ENCODE results near the gene ALPK3.

ALPK3 gene

DNA sequence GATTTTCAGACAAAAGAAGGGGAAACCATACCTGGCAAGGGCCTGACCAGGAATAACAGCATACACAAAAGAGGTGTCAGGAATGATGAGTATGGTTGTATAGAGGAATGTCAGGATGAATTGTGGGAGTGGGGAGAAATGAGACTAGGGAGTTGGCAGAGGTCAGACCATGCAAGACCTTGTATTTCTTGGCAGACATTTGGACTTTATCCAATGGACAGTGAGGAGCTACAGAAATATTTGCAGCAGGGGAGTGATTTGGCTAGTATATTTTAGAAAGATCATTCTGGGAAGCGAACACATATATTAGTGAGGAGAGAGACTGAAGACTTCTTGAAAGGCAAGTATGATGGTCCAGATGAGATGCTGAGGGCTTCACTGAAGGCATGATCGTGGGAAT, 25.4 kb upstream of the ALPK3 start:
- no peak overlapping the region for H3K4me3 Mint-ChIP-seq
- peaks cover 12% of the 10 kb centered on the region for H3K4me1 Mint-ChIP-seq (ENCODE audit: low read depth)
- H3K27ac Mint-ChIP-seq = no peak overlapping the region
- peaks cover 30% of the 10 kb centered on the region for H3K36me3 Mint-ChIP-seq (ENCODE audit: low read depth)
- no peaks in the 10 kb centered on the region for H3K9me3 Mint-ChIP-seq
- H3K27me3 Mint-ChIP-seq (ENCODE audit: low read depth) = no peaks in the 10 kb centered on the region

- Mint-ChIP-seq H3K4me1 (ENCODE audit: low read depth) (peaks cover 5% of the 10 kb centered on the region), H3K4me3 (no peak overlapping the region), H3K27ac (no peak overlapping the region), H3K27me3 (ENCODE audit: low read depth) (no peaks in the 10 kb centered on the region), H3K36me3 (ENCODE audit: low read depth) (peaks cover 30% of the 10 kb centered on the region), H3K9me3 (no peaks in the 10 kb centered on the region)
These were observed 23.6 kb upstream of the ALPK3 start for GRCh38 chr15:84793431-84794161.

DNA sequence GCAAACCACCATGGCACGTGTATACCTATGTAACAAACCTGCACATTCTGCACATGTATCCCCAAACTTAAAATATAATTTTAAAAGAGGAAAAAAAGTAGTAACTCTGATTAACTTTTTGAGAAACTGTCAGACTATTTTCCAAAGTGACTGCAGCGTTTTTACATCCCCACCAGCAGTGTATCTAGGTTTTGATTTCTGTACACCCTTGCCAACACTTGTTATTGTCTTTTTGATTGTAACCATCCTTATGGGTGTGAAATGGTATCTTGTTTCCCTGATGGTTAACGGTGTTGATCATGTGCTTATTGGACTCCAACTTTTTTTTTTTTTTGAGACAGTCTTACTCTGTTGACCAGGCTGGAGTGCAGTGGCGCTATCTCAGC, 23.0 kb upstream of the ALPK3 start:
- Mint-ChIP-seq H3K36me3 (ENCODE audit: low read depth) (peaks cover 28% of the 10 kb centered on the region), H3K9me3 (no peaks in the 10 kb centered on the region), H3K27ac (no peak overlapping the region), H3K4me3 (no peak overlapping the region), H3K4me1 (ENCODE audit: low read depth) (peaks cover 4% of the 10 kb centered on the region), H3K27me3 (ENCODE audit: low read depth) (no peaks in the 10 kb centered on the region)

- no peaks in the 10 kb centered on the region for H3K9me3 Mint-ChIP-seq
- no peaks in the 10 kb centered on the region for H3K27me3 Mint-ChIP-seq (ENCODE audit: low read depth)
- H3K36me3 Mint-ChIP-seq (ENCODE audit: low read depth) = peaks cover 34% of the 10 kb centered on the region
These were observed 22.0 kb upstream of the ALPK3 start for GRCh38 chr15:84795186-84795585.

DNA sequence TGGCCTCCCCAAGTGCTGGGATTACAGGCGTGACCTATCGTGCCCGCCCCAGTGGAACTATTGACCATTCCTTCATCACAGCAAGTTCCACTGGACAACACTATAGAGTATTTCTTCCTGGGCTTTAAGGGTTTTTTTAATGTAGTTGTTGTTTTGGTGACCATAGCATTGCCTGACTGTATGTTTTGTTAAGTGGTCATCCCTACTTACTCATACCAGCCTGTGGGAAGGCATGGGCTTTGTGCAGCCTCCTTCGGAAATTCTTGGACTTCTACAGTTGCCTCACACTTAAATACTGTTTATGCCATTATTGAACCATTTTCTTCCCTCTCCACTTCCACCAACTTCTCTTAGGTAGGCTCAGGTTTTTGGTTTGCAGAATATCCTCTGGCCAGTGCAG, 19.9 kb upstream of the ALPK3 start:
- no peaks in the 10 kb centered on the region for H3K9me3 Mint-ChIP-seq
- no peak overlapping the region for H3K27ac Mint-ChIP-seq
- H3K27me3 Mint-ChIP-seq (ENCODE audit: low read depth) = no peaks in the 10 kb centered on the region
- H3K4me3 Mint-ChIP-seq = no peak overlapping the region
- H3K4me1 Mint-ChIP-seq (ENCODE audit: low read depth) = no peaks in the 10 kb centered on the region
- peaks cover 27% of the 10 kb centered on the region for H3K36me3 Mint-ChIP-seq (ENCODE audit: low read depth)

More at GRCh38 chr15:84795186-84795585, 22.0 kb upstream of the ALPK3 start:
- Mint-ChIP-seq H3K4me3 (no peak overlapping the region), H3K27ac (no peak overlapping the region), H3K4me1 (ENCODE audit: low read depth) (peaks cover 4% of the 10 kb centered on the region)

DNA sequence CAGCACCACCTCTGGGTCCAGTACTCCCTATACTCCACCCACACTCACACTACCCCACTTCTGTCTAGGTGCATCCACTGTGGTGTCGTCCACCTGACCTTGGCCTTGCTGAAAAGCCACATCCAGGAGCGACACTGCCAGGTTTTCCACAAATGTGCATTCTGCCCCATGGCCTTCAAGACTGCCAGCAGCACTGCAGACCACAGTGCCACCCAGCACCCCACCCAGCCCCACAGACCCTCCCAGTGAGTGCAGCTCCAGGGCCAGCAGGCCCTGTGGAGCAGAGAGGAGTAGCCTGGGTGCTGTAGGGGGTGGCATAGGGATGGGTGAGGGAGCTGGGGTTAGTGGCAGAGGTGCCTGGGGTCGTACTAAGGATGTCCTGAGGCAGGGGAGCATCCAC, 19.4 kb upstream of the ALPK3 start:
- Mint-ChIP-seq H3K4me1 (ENCODE audit: low read depth) (peaks cover under 1% of the 10 kb centered on the region), H3K9me3 (no peaks in the 10 kb centered on the region), H3K4me3 (no peak overlapping the region), H3K36me3 (ENCODE audit: low read depth) (peaks cover 26% of the 10 kb centered on the region), H3K27me3 (ENCODE audit: low read depth) (no peaks in the 10 kb centered on the region), H3K27ac (no peak overlapping the region)

DNA sequence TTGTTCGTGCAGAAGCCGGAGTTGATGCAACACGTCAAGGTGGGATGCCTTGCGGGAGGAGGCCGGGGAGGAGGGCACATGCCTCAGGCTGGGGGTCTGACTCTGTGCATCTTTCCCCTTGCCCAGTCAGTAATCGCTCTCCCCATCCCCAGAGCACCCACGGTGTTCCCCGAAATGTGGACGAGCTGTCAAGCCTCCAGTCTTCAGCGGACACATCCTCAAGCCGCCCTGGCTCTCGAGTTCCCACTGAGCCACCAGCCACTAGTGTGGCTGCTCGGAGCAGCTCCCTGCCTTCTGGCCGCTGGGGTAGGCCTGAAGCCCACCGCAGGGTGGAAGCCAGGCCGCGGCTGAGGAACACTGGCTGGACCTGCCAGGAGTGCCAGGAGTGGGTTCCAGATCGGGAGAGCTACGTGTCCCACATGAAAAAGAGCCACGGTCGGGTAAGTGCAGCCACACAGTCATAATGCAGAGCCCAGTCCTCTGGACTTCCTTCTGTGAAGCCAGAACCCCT, 18.7 kb upstream of the ALPK3 start:
- Mint-ChIP-seq H3K27me3 (ENCODE audit: low read depth) (no peaks in the 10 kb centered on the region), H3K4me3 (no peak overlapping the region), H3K27ac (no peak overlapping the region), H3K36me3 (ENCODE audit: low read depth) (peaks cover 26% of the 10 kb centered on the region), H3K9me3 (no peaks in the 10 kb centered on the region), H3K4me1 (ENCODE audit: low read depth) (peaks cover 1% of the 10 kb centered on the region)

DNA sequence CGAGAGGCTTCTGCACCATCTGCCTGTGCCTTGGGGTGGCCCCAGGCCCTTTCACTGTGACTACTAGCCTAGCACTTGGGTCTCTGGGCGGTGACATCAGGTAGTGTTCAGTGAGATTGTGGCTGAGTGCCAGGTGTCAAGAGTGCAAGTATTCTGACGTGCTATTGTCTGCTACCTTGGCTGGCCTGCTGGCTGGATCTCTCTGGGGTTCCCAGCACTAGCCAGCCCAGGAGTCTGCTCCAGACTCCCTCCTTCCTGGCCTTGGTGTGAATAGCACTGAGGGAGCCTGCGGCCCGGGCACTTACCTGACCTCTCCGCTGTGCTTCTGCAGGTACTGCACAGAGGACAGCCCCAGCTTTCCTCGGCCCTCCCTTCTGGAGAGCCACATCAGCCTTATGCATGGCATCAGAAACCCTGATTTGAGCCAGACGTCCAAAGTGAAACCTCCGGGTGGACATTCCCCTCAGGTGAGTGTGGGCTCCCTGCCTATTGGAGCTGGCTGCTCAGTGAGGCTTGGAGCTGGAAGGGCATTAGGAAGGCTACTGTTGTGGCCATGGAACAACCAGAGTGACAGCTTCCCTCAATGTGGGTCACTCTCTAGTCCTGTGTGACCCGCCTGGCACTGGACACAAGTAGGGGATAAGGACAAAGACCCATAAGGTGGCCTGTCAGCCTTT, 17.5 kb upstream of the ALPK3 start:
- H3K4me3 Mint-ChIP-seq = no peak overlapping the region
- H3K27ac Mint-ChIP-seq = no peak overlapping the region
- H3K36me3 Mint-ChIP-seq (ENCODE audit: low read depth) = peaks cover 24% of the 10 kb centered on the region
- peaks cover 1% of the 10 kb centered on the region for H3K4me1 Mint-ChIP-seq (ENCODE audit: low read depth)
- no peaks in the 10 kb centered on the region for H3K9me3 Mint-ChIP-seq
- no peaks in the 10 kb centered on the region for H3K27me3 Mint-ChIP-seq (ENCODE audit: low read depth)

DNA sequence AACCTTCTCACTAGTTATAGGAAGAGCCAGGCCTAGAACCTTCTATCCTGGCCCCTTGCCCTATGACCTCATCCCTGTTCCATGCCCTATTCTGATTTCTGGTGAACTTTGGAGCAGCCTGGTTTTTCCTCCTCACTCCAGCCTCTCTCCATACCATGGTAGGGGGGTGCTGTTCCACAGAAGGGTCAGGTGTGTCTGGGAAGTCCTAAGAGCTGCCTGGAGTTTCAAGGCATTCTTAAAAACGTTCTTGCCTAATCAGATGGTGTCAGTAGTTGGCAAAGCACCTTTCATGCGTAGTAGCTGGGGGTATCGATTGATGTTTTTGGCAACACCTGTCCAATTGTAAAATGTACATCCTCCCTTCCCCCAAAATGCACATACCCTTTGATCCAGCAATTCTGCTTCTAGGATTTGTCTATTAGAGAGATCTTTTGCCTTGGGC, 16.8 kb upstream of the ALPK3 start:
- H3K27me3 Mint-ChIP-seq (ENCODE audit: low read depth) = no peaks in the 10 kb centered on the region
- no peaks in the 10 kb centered on the region for H3K9me3 Mint-ChIP-seq
- H3K4me3 Mint-ChIP-seq = no peak overlapping the region
- peaks cover 1% of the 10 kb centered on the region for H3K4me1 Mint-ChIP-seq (ENCODE audit: low read depth)
- peaks cover 22% of the 10 kb centered on the region for H3K36me3 Mint-ChIP-seq (ENCODE audit: low read depth)
- H3K27ac Mint-ChIP-seq = no peak overlapping the region

- peaks cover 1% of the 10 kb centered on the region for H3K4me1 Mint-ChIP-seq (ENCODE audit: low read depth)
- no peak overlapping the region for H3K4me3 Mint-ChIP-seq
- H3K27me3 Mint-ChIP-seq (ENCODE audit: low read depth) = no peaks in the 10 kb centered on the region
- no peaks in the 10 kb centered on the region for H3K9me3 Mint-ChIP-seq
- H3K36me3 Mint-ChIP-seq (ENCODE audit: low read depth) = peaks cover 26% of the 10 kb centered on the region
- H3K27ac Mint-ChIP-seq = no peak overlapping the region
These were observed 12.9 kb upstream of the ALPK3 start for GRCh38 chr15:84804005-84804900.

DNA sequence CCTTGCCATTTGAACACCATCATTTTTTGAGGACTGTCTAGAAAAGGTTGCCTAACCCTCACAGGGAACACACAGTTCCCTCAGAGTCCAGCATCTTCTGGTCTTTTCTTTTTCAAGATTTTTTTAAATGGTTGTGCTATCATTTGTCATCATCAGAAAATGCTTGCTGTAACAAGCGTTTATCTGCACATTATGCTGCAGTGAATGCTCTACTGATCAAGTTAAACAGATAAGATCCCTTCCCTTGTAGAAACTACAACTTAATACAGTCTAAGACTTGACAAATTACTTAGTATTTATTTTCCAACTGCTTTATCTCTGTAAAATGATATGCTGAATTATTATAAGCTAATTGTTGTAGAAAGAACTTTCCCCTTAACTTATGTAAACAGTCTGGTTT, 11.9 kb upstream of the ALPK3 start:
- Mint-ChIP-seq H3K36me3 (ENCODE audit: low read depth) (peaks cover 18% of the 10 kb centered on the region), H3K4me3 (no peak overlapping the region), H3K27ac (no peak overlapping the region), H3K4me1 (ENCODE audit: low read depth) (peaks cover 1% of the 10 kb centered on the region), H3K9me3 (no peaks in the 10 kb centered on the region), H3K27me3 (ENCODE audit: low read depth) (no peaks in the 10 kb centered on the region)

GRCh38 chr15:84807228-84807627, 9.9 kb upstream of the ALPK3 start:
- H3K9me3 Mint-ChIP-seq = no peaks in the 10 kb centered on the region
- H3K36me3 Mint-ChIP-seq (ENCODE audit: low read depth) = peaks cover 11% of the 10 kb centered on the region
- no peak overlapping the region for H3K27ac Mint-ChIP-seq
- H3K4me1 Mint-ChIP-seq (ENCODE audit: low read depth) = peaks cover 1% of the 10 kb centered on the region
- no peak overlapping the region for H3K4me3 Mint-ChIP-seq
- no peaks in the 10 kb centered on the region for H3K27me3 Mint-ChIP-seq (ENCODE audit: low read depth)

DNA sequence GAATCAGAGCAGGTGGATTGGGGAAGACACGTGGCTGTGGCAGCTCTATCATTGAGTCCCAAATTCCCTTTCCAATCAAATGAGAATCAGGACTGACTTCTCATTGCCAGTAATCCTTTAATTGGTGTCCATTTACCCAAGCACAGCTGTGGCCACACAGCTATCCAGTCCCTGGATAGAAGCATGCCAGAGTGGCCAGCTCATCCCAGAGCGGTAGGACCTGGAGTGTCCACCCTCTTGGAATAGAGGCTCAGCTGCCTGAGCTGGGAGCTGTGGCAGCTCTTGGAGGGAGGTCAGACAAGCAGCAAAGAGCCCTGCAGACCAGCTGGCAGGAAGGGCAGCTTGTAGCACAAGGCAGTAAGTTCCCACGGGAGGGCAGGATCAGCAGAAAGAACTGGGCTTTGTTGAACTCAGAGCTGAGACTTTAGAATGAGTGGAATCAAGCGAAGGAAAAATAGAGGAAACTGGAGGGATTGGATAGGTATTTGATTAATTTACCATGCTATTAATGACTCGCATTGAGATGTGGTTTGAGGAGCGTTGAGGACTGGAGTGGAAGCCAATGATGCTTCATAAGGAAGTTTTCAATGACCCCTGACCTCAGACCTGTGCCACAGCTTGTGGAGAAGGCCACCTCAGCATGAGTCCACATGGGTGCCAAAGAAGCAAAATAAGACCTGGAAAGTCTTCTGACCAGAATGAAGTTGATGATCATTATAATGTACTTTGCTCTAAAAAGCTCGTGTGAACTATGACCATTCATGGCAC, 6.9 kb upstream of the ALPK3 start:
- Mint-ChIP-seq H3K9me3 (no peaks in the 10 kb centered on the region), H3K4me1 (ENCODE audit: low read depth) (no peaks in the 10 kb centered on the region), H3K27ac (no peak overlapping the region)

GRCh38 chr15:84811151-84811550, 6.0 kb upstream of the ALPK3 start:
- no peak overlapping the region for H3K4me3 Mint-ChIP-seq
- H3K9me3 Mint-ChIP-seq = no peaks in the 10 kb centered on the region
- no peak overlapping the region for H3K27ac Mint-ChIP-seq
- peaks cover 3% of the 10 kb centered on the region for H3K36me3 Mint-ChIP-seq (ENCODE audit: low read depth)
- H3K4me1 Mint-ChIP-seq (ENCODE audit: low read depth) = no peaks in the 10 kb centered on the region
- H3K27me3 Mint-ChIP-seq (ENCODE audit: low read depth) = peaks cover 4% of the 10 kb centered on the region

More for the DNA sequence above, 6.9 kb upstream of the ALPK3 start:
- H3K4me3 Mint-ChIP-seq = no peak overlapping the region
- H3K27me3 Mint-ChIP-seq (ENCODE audit: low read depth) = no peaks in the 10 kb centered on the region
- peaks cover 6% of the 10 kb centered on the region for H3K36me3 Mint-ChIP-seq (ENCODE audit: low read depth)

Data from T-helper 1 cell treated with Interleukin-12 subunit alpha and Interleukin-12 subunit beta and Interleukin-4 antibody, amounts not matched to agents 30 μg/mL and 1 μg/mL, for 36 hours (primary cell).